ENCODE data around the gene FILIP1L. TPM values are rescaled to one million over a fixed set of nuclear protein-coding genes. Genes with fewer than 3 reads are reported as not detected.

FILIP1L gene
- total and polyA plus RNA-seq, 2 of the 13 experiments (the other 11 are each of a cell fraction or from before 2014, with no cell fraction given): 8.1 to 187 TPM

DNA sequence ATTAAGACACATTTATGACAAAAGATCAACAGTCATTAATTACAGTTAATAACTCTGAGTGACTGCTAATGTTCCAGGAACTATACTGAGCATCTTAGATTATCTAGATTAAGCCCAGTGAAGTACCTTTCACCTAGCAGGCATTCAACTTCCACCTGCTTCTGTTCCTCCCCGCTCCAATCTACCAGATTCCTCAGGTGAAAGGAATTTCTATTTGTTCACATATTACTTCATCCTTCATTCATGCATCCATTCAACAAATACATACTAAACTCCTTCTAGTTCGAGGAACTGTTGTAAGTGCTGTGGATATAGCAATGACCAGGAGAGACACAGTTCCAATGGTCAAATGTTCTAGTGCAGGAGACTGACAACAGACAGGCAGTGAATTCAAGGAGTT, 139.3 kb downstream of the FILIP1L start (continued):
- TF ChIP-seq, protein P1, sequence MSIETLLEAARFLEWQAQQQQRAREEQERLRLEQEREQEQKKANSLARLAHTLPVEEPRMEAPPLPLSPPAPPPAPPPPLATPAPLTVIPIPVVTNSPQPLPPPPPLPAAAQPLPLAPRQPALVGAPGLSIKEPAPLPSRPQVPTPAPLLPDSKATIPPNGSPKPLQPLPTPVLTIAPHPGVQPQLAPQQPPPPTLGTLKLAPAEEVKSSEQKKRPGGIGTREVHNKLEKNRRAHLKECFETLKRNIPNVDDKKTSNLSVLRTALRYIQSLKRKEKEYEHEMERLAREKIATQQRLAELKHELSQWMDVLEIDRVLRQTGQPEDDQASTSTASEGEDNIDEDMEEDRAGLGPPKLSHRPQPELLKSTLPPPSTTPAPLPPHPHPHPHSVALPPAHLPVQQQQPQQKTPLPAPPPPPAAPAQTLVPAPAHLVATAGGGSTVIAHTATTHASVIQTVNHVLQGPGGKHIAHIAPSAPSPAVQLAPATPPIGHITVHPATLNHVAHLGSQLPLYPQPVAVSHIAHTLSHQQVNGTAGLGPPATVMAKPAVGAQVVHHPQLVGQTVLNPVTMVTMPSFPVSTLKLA (IDR thresholded peaks at IDR 0.05): no peak
- TF ChIP-seq JARID2 (CRISPR knock-in tag; IDR thresholded peaks at IDR 0.05; ENCODE audit: insufficient replicate concordance) (no peak), SMC3 (IDR thresholded peaks at IDR 0.05; ENCODE audit: low read length) (no peak), ZBTB38 (CRISPR knock-in tag; IDR thresholded peaks at IDR 0.05) (no peak), NR2F6 (IDR thresholded peaks at IDR 0.05) (no peak), NR2F6 (CRISPR knock-in tag; IDR thresholded peaks at IDR 0.05) (no peak)

DNA sequence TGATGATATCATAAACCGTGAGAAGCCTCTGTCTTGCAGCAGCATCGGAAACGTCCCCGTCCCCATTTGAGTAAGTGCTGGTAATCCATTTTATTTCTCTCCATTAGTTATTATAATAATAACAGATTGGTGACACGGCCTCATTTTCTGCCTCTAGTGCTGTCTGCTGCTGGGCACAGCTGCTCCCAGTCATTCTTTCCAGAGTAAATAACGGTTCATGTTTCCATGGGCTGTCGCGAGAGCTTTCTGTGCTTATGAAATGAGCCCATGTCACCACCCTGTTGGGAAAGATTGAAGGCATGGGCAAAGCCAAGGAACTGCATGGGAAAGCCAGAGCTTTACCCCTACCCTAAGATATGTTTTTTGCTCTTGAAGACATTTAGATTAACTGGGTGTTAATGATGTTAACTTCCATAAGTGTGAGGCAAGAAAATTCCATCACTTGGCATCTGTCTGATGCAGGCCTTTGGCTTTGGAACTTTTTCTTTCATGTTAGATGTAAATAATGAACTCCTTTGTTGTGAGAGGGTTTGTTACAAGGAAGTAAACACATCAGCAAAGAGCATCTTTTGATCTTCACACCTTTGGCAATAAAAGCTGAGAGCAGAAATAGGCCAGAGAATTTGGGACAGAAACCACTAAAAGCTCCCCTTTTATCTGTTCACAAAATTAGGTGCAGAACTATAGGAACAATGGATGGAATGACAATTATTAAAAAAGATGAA, 141.8 kb downstream of the FILIP1L start:
- DNase-seq (ENCODE audit: low spot score): no peak
- Histone ChIP-seq H3K27ac (ENCODE audit: extremely low read length, insufficient read depth, low read length) (no peak overlapping the region), H3K36me3 (replicated peaks in 1 of 2; ENCODE audit: control insufficient read depth in 1 of 2, insufficient read depth in 2 of 2, low read length in 2 of 2) (no peaks in the 10 kb centered on the region), H3K79me2 (ENCODE audit: insufficient read depth, low read length) (no peaks in the 10 kb centered on the region), H4K20me1 (ENCODE audit: insufficient read depth, low read length) (no peaks in the 10 kb centered on the region), H3K9ac (ENCODE audit: insufficient read depth, low read depth, low read length) (no peak overlapping the region), H3K4me1 (ENCODE audit: insufficient read depth, low read length) (peaks cover 11% of the 10 kb centered on the region), H3K27me3 (ENCODE audit: control insufficient read depth in 1 of 2, insufficient read depth in 2 of 2, low read length in 2 of 2) (no peaks in the 10 kb centered on the region), H3K9me3 (ENCODE audit: low read length) (no peaks in the 10 kb centered on the region), H2AFZ (ENCODE audit: low read length) (no peak overlapping the region), H3K4me2 (ENCODE audit: low read depth, low read length) (no peak overlapping the region), H3K4me3 (replicated peaks in 1 of 3; ENCODE audit: insufficient read depth in 1 of 3, low read depth in 2 of 3, low read length in 3 of 3) (no peak overlapping the region)
- WGBS (ENCODE audit: low lambda C conversion rate): 91% methylated on average over 8 of the region's 8 CpGs
- FAIRE-seq: peak; percentile 8
- ChIA-PET CTCF (ENCODE audit: low intra/inter-chr PET ratio, low total read pairs) (no interaction called here), POLR2A (no interaction called here)
- intact Hi-C loops (cut with micrococcal nuclease; ENCODE audit: unreplicated experiment) (no loop called here), in situ Hi-C loops (cut with HindIII; ENCODE audit: extremely low pct_ligation_motif_present, low pct_unique_long_range_greater_than_20kb) (no loop called here)
- BruUV-seq (replicated peaks): no TSS peak
- no peak for ATAC-seq
- TF ChIP-seq, protein P2, sequence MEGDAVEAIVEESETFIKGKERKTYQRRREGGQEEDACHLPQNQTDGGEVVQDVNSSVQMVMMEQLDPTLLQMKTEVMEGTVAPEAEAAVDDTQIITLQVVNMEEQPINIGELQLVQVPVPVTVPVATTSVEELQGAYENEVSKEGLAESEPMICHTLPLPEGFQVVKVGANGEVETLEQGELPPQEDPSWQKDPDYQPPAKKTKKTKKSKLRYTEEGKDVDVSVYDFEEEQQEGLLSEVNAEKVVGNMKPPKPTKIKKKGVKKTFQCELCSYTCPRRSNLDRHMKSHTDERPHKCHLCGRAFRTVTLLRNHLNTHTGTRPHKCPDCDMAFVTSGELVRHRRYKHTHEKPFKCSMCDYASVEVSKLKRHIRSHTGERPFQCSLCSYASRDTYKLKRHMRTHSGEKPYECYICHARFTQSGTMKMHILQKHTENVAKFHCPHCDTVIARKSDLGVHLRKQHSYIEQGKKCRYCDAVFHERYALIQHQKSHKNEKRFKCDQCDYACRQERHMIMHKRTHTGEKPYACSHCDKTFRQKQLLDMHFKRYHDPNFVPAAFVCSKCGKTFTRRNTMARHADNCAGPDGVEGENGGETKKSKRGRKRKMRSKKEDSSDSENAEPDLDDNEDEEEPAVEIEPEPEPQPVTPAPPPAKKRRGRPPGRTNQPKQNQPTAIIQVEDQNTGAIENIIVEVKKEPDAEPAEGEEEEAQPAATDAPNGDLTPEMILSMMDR (CRISPR knock-in tag; IDR thresholded peaks at IDR 0.05): no peak
- TF ChIP-seq NR2F6 (IDR thresholded peaks at IDR 0.05) (no peak), NR2F6 (CRISPR knock-in tag; IDR thresholded peaks at IDR 0.05) (no peak), AGO1 (IDR thresholded peaks at IDR 0.05; ENCODE audit: low read depth, low read length, poor library complexity, severe bottlenecking) (no peak), MEF2D (CRISPR knock-in tag; IDR thresholded peaks at IDR 0.05) (no peak), ZSCAN21 (CRISPR knock-in tag; IDR thresholded peaks at IDR 0.05; ENCODE audit: borderline replicate concordance) (no peak)
- TF ChIP-seq, protein P3, sequence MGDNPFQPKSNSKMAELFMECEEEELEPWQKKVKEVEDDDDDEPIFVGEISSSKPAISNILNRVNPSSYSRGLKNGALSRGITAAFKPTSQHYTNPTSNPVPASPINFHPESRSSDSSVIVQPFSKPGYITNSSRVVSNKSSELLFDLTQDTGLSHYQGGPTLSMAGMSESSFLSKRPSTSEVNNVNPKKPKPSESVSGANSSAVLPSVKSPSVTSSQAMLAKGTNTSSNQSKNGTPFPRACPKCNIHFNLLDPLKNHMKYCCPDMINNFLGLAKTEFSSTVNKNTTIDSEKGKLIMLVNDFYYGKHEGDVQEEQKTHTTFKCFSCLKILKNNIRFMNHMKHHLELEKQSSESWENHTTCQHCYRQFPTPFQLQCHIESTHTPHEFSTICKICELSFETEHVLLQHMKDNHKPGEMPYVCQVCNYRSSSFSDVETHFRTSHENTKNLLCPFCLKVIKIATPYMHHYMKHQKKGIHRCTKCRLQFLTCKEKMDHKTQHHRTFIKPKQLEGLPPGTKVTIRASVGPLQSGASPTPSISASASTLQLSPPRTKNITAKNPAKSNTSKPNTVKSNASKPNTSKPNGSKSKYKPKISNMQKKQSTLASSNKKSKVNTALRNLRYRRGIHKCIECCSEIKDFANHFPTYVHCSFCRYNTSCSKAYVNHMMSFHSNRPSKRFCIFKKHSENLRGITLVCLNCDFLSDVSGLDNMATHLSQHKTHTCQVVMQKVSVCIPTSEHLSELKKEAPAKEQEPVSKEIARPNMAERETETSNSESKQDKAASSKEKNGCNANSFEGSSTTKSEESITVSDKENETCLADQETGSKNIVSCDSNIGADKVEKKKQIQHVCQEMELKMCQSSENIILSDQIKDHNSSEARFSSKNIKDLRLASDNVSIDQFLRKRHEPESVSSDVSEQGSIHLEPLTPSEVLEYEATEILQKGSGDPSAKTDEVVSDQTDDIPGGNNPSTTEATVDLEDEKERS (CRISPR knock-in tag; IDR thresholded peaks at IDR 0.05): no peak
- TF ChIP-seq, protein P4, sequence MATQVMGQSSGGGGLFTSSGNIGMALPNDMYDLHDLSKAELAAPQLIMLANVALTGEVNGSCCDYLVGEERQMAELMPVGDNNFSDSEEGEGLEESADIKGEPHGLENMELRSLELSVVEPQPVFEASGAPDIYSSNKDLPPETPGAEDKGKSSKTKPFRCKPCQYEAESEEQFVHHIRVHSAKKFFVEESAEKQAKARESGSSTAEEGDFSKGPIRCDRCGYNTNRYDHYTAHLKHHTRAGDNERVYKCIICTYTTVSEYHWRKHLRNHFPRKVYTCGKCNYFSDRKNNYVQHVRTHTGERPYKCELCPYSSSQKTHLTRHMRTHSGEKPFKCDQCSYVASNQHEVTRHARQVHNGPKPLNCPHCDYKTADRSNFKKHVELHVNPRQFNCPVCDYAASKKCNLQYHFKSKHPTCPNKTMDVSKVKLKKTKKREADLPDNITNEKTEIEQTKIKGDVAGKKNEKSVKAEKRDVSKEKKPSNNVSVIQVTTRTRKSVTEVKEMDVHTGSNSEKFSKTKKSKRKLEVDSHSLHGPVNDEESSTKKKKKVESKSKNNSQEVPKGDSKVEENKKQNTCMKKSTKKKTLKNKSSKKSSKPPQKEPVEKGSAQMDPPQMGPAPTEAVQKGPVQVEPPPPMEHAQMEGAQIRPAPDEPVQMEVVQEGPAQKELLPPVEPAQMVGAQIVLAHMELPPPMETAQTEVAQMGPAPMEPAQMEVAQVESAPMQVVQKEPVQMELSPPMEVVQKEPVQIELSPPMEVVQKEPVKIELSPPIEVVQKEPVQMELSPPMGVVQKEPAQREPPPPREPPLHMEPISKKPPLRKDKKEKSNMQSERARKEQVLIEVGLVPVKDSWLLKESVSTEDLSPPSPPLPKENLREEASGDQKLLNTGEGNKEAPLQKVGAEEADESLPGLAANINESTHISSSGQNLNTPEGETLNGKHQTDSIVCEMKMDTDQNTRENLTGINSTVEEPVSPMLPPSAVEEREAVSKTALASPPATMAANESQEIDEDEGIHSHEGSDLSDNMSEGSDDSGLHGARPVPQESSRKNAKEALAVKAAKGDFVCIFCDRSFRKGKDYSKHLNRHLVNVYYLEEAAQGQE (IDR thresholded peaks at IDR 0.05; ENCODE audit: borderline replicate concordance in 1 of 2, low read depth in 1 of 2, low read length in 2 of 2): no peak

All from HepG2 (cell line).